K562 (cell line): ENCODE data around the gene HLF. TPM values are rescaled to one million over a fixed set of nuclear protein-coding genes. Genes with fewer than 3 reads are reported as not detected.

Source experiments
- ATAC-seq: fragments of 200-7000 bp; cut with Tn5 transposase; 3 replicates; pipeline ENCODE4 v1.9.1; 2020; ENCODE audit warnings: moderate library complexity
- BruUV-seq: library from RNA; stranded (reverse); fragments of 400-500 nt; replicated peaks from 2 replicates; lab custom pipeline; 2021; lab: Mats Ljungman, UMichigan
- CTCF ChIA-PET: fragments of 300-600 bp; formaldehyde crosslinking; extraction: SDS; loops from one replicate; lab custom pipeline; 2021; ENCODE audit warnings: low intra/inter-chr PET ratio; lab: Yijun Ruan, JAX
- POLR2A ChIA-PET: fragments of 300-600, 350-650 bp; sonication (Branson Sonifier 250); formaldehyde crosslinking; extraction: SDS; loops from one replicate; lab custom pipeline; 2021; ENCODE audit warnings: antibody characterized with exemption, inconsistent platforms; lab: Yijun Ruan, JAX
- DNase-seq, 4 experiments: peaks; one replicate each; pipeline versions ENCODE4 v3.0.0 to v3.0.0-alpha.2; 2011 to 2018; ENCODE audit warnings: low spot score in 3 of 4, mixed read lengths in 3 of 4; ENCODE audit errors: extremely low read depth in 1 of 4
- FAIRE-seq: peaks from 2 replicates; lab custom pipeline; 2011; peaks lifted over from hg19 to GRCh38; lab: Jason Lieb, UNC
- H2AFZ ChIP-seq: 2 replicates; pipeline ENCODE4 v1.6.0; 2011; ENCODE audit warnings: low read depth, low read length, control low read depth, inconsistent platforms
- H3K27ac ChIP-seq: fragments of 200-600 bp; 3 replicates; pipeline ENCODE4 v1.8.0; 2011; ENCODE audit warnings: low read depth, mild to moderate bottlenecking, control low read depth, inconsistent platforms, low read length, moderate library complexity, mixed read lengths; ENCODE audit errors: extremely low read depth
- H3K27me3 ChIP-seq, 2 experiments: fragments of 300-600 bp in 1 of 2; 2 replicates in 1 of 2; 3 replicates in 1 of 2; pipeline versions ENCODE4 v1.6.0 to v1.8.0; 2011; ENCODE audit warnings: inconsistent platforms in 2 of 2, low read length in 2 of 2, mild to moderate bottlenecking in 1 of 2, mixed read lengths in 1 of 2, moderate library complexity in 1 of 2; ENCODE audit not compliant: control insufficient read depth in 2 of 2, insufficient read depth in 2 of 2
- H3K36me3 ChIP-seq: fragments of 300-600 bp; 3 replicates; pipeline ENCODE4 v1.8.0; 2011; ENCODE audit warnings: mild to moderate bottlenecking, low read length, inconsistent platforms; ENCODE audit not compliant: control insufficient read depth, insufficient read depth
- H3K4me1 ChIP-seq, 2 experiments: fragments of 200-600 bp in 1 of 2; replicated peaks in 1 of 2; 2 replicates in 1 of 2; 3 replicates in 1 of 2; pipeline versions ENCODE4 v1.5.1 to v1.8.0; 2011; ENCODE audit warnings: inconsistent platforms in 2 of 2, low read length in 2 of 2, mild to moderate bottlenecking in 1 of 2, mixed read lengths in 1 of 2, moderate library complexity in 1 of 2; ENCODE audit not compliant: control insufficient read depth in 2 of 2, insufficient read depth in 2 of 2
- H3K4me2 ChIP-seq: 2 replicates; pipeline ENCODE4 v1.6.1; 2011; ENCODE audit warnings: low read length, control low read depth, inconsistent platforms, mixed read lengths; ENCODE audit not compliant: insufficient read depth
- H3K4me3 ChIP-seq: fragments of 200-600 bp; sonication (generic), shearing (Covaris generic); 2 replicates; pipeline ENCODE4 v1.5.1; 2016; ENCODE audit warnings: control low read depth, inconsistent platforms
- H3K79me2 ChIP-seq: fragments of 200-600 bp; 3 replicates; pipeline ENCODE4 v1.8.0; 2011; ENCODE audit warnings: low read length, inconsistent platforms; ENCODE audit not compliant: control insufficient read depth, insufficient read depth
- H3K9ac ChIP-seq, 2 experiments: 2 replicates each; pipeline versions ENCODE4 v1.6.0 to v1.6.1; 2011; ENCODE audit warnings: low read depth in 2 of 2, low read length in 2 of 2, control low read depth in 1 of 2, inconsistent platforms in 1 of 2, mild to moderate bottlenecking in 1 of 2, mixed read lengths in 1 of 2; ENCODE audit not compliant: insufficient read depth in 1 of 2
- H3K9me1 ChIP-seq: one replicate; pipeline ENCODE4 v1.6.0; 2011; ENCODE audit warnings: inconsistent platforms, mild to moderate bottlenecking, low read length, moderate library complexity; ENCODE audit not compliant: control insufficient read depth, insufficient read depth
- H3K9me3 ChIP-seq: replicated peaks from 2 replicates; pipeline ENCODE4 v1.5.1; 2011; ENCODE audit warnings: low read depth, low read length, inconsistent platforms; ENCODE audit not compliant: control insufficient read depth, insufficient read depth
- H4K20me1 ChIP-seq: replicated peaks from 2 replicates; pipeline ENCODE4 v1.6.1; 2011; ENCODE audit warnings: low read length, inconsistent platforms, mixed read lengths; ENCODE audit not compliant: control insufficient read depth, insufficient read depth
- CTCF ChIP-seq, 3 experiments: IDR thresholded peaks in 2 of 3; conservative IDR thresholded peaks in 1 of 3; 2 replicates each; pipeline ENCODE4 v1.5.1; 2011 to 2012; ENCODE audit warnings: low read length in 3 of 3, mild to moderate bottlenecking in 3 of 3, control low read depth in 2 of 3, improper control_type of control experiment in 1 of 3, inconsistent platforms in 1 of 3, low read depth in 1 of 3, mixed read lengths in 1 of 3, moderate library complexity in 1 of 3; ENCODE audit not compliant: insufficient read depth in 2 of 3
- KDM1A ChIP-seq, 2 experiments: fragments of 450-650 bp; IDR thresholded peaks; 2 replicates each; pipeline ENCODE4 v1.6.1; 2016; ENCODE audit warnings: mild to moderate bottlenecking in 2 of 2
- MAZ ChIP-seq, 2 experiments: fragments of 450-650 bp in 1 of 2; sonication (generic) in 1 of 2; formaldehyde crosslinking; IDR thresholded peaks in 1 of 2; conservative IDR thresholded peaks in 1 of 2; 2 replicates each; pipeline versions ENCODE4 v1.4.0 to v1.5.0; 2020; ENCODE audit warnings: mild to moderate bottlenecking in 1 of 2, missing genetic modification reagents in 1 of 2
- POLR2H ChIP-seq: IDR thresholded peaks from 2 replicates; pipeline ENCODE4 v1.6.1; 2016; ENCODE audit warnings: missing genetic modification characterization, low read depth, mild to moderate bottlenecking, control low read depth, missing compliant biosample characterization, moderate library complexity
- RBFOX2 ChIP-seq: fragments of 200-400 bp; formaldehyde crosslinking; IDR thresholded peaks from 2 replicates; pipeline ENCODE4 v1.6.1; 2017; ENCODE audit warnings: low read depth, mild to moderate bottlenecking, low read length, moderate library complexity
- RBM25 ChIP-seq: fragments of 200-400 bp; formaldehyde crosslinking; IDR thresholded peaks from 2 replicates; pipeline ENCODE4 v1.6.1; 2018; ENCODE audit warnings: low read length, low read depth, moderate library complexity; ENCODE audit not compliant: severe bottlenecking
- YY1 ChIP-seq, 3 experiments: IDR thresholded peaks; 2 replicates each; pipeline ENCODE4 v1.6.1; 2011; ENCODE audit warnings: low read length in 2 of 3, mild to moderate bottlenecking in 2 of 3, moderate library complexity in 2 of 3, borderline replicate concordance in 1 of 3, control low read depth in 1 of 3, low read depth in 1 of 3; ENCODE audit not compliant: insufficient read depth in 3 of 3, insufficient replicate concordance in 2 of 3, control insufficient read depth in 1 of 3, insufficient read length in 1 of 3; ENCODE audit errors: extremely low read depth in 1 of 3
- whole genome bisulfite sequencing: fragments of 100-300 bp; shearing (Covaris generic); methylation state at CpG from one replicate; pipeline ENCODE4 v1.1.6; 2016; ENCODE audit warnings: low coverage, mixed read lengths; ENCODE audit not compliant: insufficient coverage; ENCODE audit errors: missing lambda C conversion rate; 5-methylcytosine and 5-hydroxymethylcytosine counted together
- in situ Hi-C: fragments of 300-500 bp; cut with MboI; formaldehyde crosslinking; loops from 4 replicates; pipeline ENCODE4 v1.15.0; 2018; ENCODE audit warnings: inconsistent platforms, mixed read lengths
- intact Hi-C: fragments of 100-400 bp; cut with micrococcal nuclease; formaldehyde crosslinking; loops from 2 replicates; pipeline ENCODE4 v1.14.2; 2022
- polyA plus RNA-seq, 8 experiments: library from polyadenylated mRNA; depleted of rRNA in 4 of 8; stranded (reverse) in 5 of 8; unstranded in 3 of 8; fragments of >200 nt; fragmentation: Nextera tagmentation in 2 of 8; fragmentation: Illumina TruSeq in 1 of 8; extraction: Ambion mirVana in 2 of 8; extraction: Trizol in 1 of 8; gene quantifications; 2 replicates each; pipeline versions ENCODE4 v1.2.1 to v1.2.3, GENCODE V29; 2011 to 2014; ENCODE audit warnings: inconsistent platforms in 1 of 8, missing spikeins in 1 of 8
- total RNA-seq, 7 experiments: library from RNA; depleted of rRNA in 6 of 7; stranded (reverse); fragments of >200 nt in 6 of 7; fragmentation: Illumina TruSeq in 2 of 7; extraction: Trizol in 2 of 7; gene quantifications; 2 replicates each; pipeline versions ENCODE4 v1.2.1 to v1.2.3, GENCODE V29; 2011 to 2021; ENCODE audit warnings: low replicate concordance in 1 of 7

The HLF gene
- total and polyA plus RNA-seq, 9 of the 15 experiments (the other 6 are each of a cell fraction or from before 2014, with no cell fraction given): 0.03 to 0.24 (median 0.09) TPM

- in situ Hi-C loops (no loop called here), intact Hi-C loops (no loop called here)
- Histone ChIP-seq H3K9ac (no peak overlapping the region), H3K27ac (no peak overlapping the region), H3K4me3 (no peak overlapping the region), H3K9me3 (no peaks in the 10 kb centered on the region; the same call in 1 of the 2 replicates), H3K9me1 (no peaks in the 10 kb centered on the region), H3K4me1 (peaks cover 0 to 1% of the 10 kb centered on the region in 2 experiments; a peak in 2 of 5 replicates), H3K36me3 (no peaks in the 10 kb centered on the region), H2AFZ (no peak overlapping the region), H4K20me1 (no peaks in the 10 kb centered on the region), H3K79me2 (no peaks in the 10 kb centered on the region), H3K4me2 (no peak overlapping the region), H3K27me3 (peaks cover 2 to 3% of the 10 kb centered on the region in 2 experiments; a peak in 4 of 5 replicates)
- BruUV-seq: no TSS peak
- 11% methylated on average over 3 of the region's 3 CpGs for WGBS
- no peak for ATAC-seq
- FAIRE-seq: no peak
- ChIA-PET POLR2A (interaction anchor here (0.9 kb wide), 1 partner anchor 23 kb away, joined by 3 read pairs; no protein-coding TSS in a partner anchor), CTCF (no interaction called here)
- peak; percentile 82 for TF ChIP-seq RBM25
- TF ChIP-seq MAZ (CRISPR knock-in tag; conservative IDR thresholded peaks at IDR 0.05 in 1 of 2, IDR thresholded peaks at IDR 0.05 in 1 of 2): no peak
- TF ChIP-seq RBFOX2: no peak
- peak in 1 of 2 experiments; percentile 24; a peak in 1 of 4 replicates for TF ChIP-seq KDM1A (IDR thresholded peaks at IDR 0.05)
- DNase-seq: no peak
These were observed 6.1 kb upstream of the HLF start for GRCh38 chr17:55258578-55259135.

- Histone ChIP-seq H3K9ac (no peak overlapping the region), H3K27me3 (peaks cover 4 to 6% of the 10 kb centered on the region in 2 experiments; a peak in 4 of 5 replicates), H3K9me1 (no peaks in the 10 kb centered on the region), H3K36me3 (no peaks in the 10 kb centered on the region), H4K20me1 (no peaks in the 10 kb centered on the region), H3K9me3 (no peaks in the 10 kb centered on the region; the same call in 1 of the 2 replicates), H3K4me1 (peaks cover 0 to 12% of the 10 kb centered on the region in 2 experiments; a peak in 2 of 5 replicates), H3K4me3 (no peak overlapping the region), H3K4me2 (no peak overlapping the region), H2AFZ (peak overlapping the region; percentile 83), H3K79me2 (no peaks in the 10 kb centered on the region), H3K27ac (no peak overlapping the region)
- TF ChIP-seq CTCF (IDR thresholded peaks at IDR 0.05 in 2 of 3, conservative IDR thresholded peaks at IDR 0.05 in 1 of 3; ENCODE audit: insufficient read depth in 2 of 3, low read depth in 1 of 3, low read length in 3 of 3): peak in 1 of 3 experiments; percentile 4; a peak in 1 of 6 replicates
- TF ChIP-seq YY1 (IDR thresholded peaks at IDR 0.05; ENCODE audit: borderline replicate concordance in 1 of 3, control insufficient read depth in 1 of 3, extremely low read depth in 1 of 3, insufficient read depth in 3 of 3, insufficient read length in 1 of 3, insufficient replicate concordance in 2 of 3, low read depth in 1 of 3, low read length in 2 of 3): peak; percentile 17 to 71 (median 37)
- TF ChIP-seq POLR2H (tag): no peak
- no TSS peak for BruUV-seq
- ATAC-seq: no peak; the same call in 2 of the 3 replicates
- DNase-seq: no peak
- POLR2A ChIA-PET: no interaction called here
- FAIRE-seq: no peak
- in situ Hi-C loops: no loop called here
- CTCF ChIA-PET: no interaction called here
- intact Hi-C loops: no loop called here
- WGBS: 3% methylated on average over 4 of the region's 4 CpGs
These were observed 5.1 kb upstream of the HLF start for GRCh38 chr17:55259684-55260111.
